Pancreas (tissue), 10 donors: ENCODE measurements around the gene PCDHGA1. TPM values are rescaled to one million over a fixed set of nuclear protein-coding genes. Genes with fewer than 3 reads are reported as not detected.

Experiments
- ATAC-seq, 4 donors: fragments of 200-7000 bp; cut with Tn5 transposase; one replicate each; pipeline versions ENCODE4 v1.8.0 to v1.9.1; 2020; ENCODE audit warnings: mild to moderate bottlenecking in 4 of 4, moderate library complexity in 4 of 4
- DNase-seq, 6 donors: peaks; one replicate each; pipeline ENCODE4 v3.0.0-alpha.2; 2020
- FAIRE-seq: peaks from 2 replicates; lab custom pipeline; 2012; peaks lifted over from hg19 to GRCh38; lab: Jason Lieb, UNC
- H3K27ac ChIP-seq, 4 donors: fragments of 200-600 bp; sonication (generic); 1 replicate in 3 of 4; 2 replicates in 1 of 4; pipeline versions ENCODE4 v1.5.0 to v1.8.0; 2020
- H3K27me3 ChIP-seq, 4 donors: fragments of 200-600 bp; one replicate each; pipeline ENCODE4 v1.8.0; 2021
- H3K36me3 ChIP-seq, 3 donors: fragments of 200-600 bp; sonication (generic) in 1 of 3; one replicate each; pipeline versions ENCODE4 v1.5.0 to v1.8.0; 2020 to 2021
- H3K4me1 ChIP-seq, 3 donors: fragments of 200-600 bp; one replicate each; pipeline ENCODE4 v1.8.0; 2021
- H3K4me3 ChIP-seq, 4 donors: fragments of 200-600 bp; sonication (generic) in 2 of 4; one replicate each; pipeline versions ENCODE4 v1.5.0 to v1.8.0; 2020 to 2021
- H3K9me3 ChIP-seq, 4 donors: fragments of 200-600 bp; one replicate each; pipeline ENCODE4 v1.8.0; 2021
- CTCF ChIP-seq, 4 donors: fragments of 200-600 bp; sonication (generic) in 3 of 4; IDR thresholded peaks; one replicate each; pipeline versions ENCODE4 v1.5.0 to v1.8.0; 2021; ENCODE audit warnings: antibody characterized with exemption in 4 of 4
- WGBS, 2 donors: extraction: QIAGEN DNeasy Blood & Tissue Kit; methylation state at CpG; one replicate each; pipeline ENCODE4 v1.1.7; 2013; 5-methylcytosine and 5-hydroxymethylcytosine counted together
- intact Hi-C, 3 donors: fragments of 100-400 bp; cut with DNase I; formaldehyde crosslinking; loops; one replicate each; pipeline versions ENCODE4 v1.11.1 to v1.14.2; 2022
- polyA plus RNA-seq, 2 donors: library from polyadenylated mRNA; stranded (reverse); fragments of 200-250 nt; gene quantifications; one replicate each; pipeline ENCODE4 v1.2.3, GENCODE V29; 2013
- total RNA-seq, 6 donors: library from RNA; stranded (reverse); fragmentation: NEBNext Ultra II Directional in 4 of 6; extraction: Animal tissue kit (Norgen Biotek cat#: 25700) in 4 of 6; gene quantifications; one replicate each; pipeline versions ENCODE4 v1.2.1 to v1.2.4, GENCODE V29; 2021 to 2023
- donor health status: healthy with polysubstance abuse.
- donor health status: DM: no; HTN: no; CAD: no; lungs with moderate emphysema.
- donor health status: DM: no; HTN: no; CAD: no.
- donor health status: control.
- donor health status: control.
- donor health status: Bipolar disorder and iron deficiency.
- donor health status: DM: yes; HTN: yes; CAD: no.
- donor health status: DM: no; HTN: no; CAD: no.
- donor health status: DM: no; HTN: no; CAD: no.
- donor health status: DM: yes; HTN: yes; CAD: no.

PCDHGA1 gene
- total and polyA plus RNA-seq, 8 donors: 0.19 to 0.67 (median 0.32) TPM

- H3K9me3 ChIP-seq: no peaks in the 10 kb centered on the region
- ATAC-seq (no peak), FAIRE-seq (no peak), DNase-seq (no peak)
- intact Hi-C loops: no loop called here
- no peak overlapping the region for H3K27ac ChIP-seq
- H3K27me3 ChIP-seq: no peaks in the 10 kb centered on the region
- no peak for TF ChIP-seq CTCF (IDR thresholded peaks at IDR 0.05)
- H3K4me1 ChIP-seq: no peaks in the 10 kb centered on the region
- WGBS, 2 donors: 57 to 58% methylated on average over 65 to 66 of the region's 66 CpGs
- no peaks in the 10 kb centered on the region for H3K36me3 ChIP-seq
- H3K4me3 ChIP-seq: peak overlapping the region in 1 of 4 donors; percentile 8
Observed at GRCh38 chr5:141491323-141492167, 161.2 kb downstream of the PCDHGA1 start.

- WGBS, 2 donors: 61 to 68% methylated on average over 58 to 68 of the region's 68 CpGs
- Histone ChIP-seq H3K27ac (no peak overlapping the region), H3K4me3 (peak overlapping the region in 1 of 4 donors; percentile 8), H3K4me1 (no peaks in the 10 kb centered on the region), H3K9me3 (no peaks in the 10 kb centered on the region), H3K36me3 (no peaks in the 10 kb centered on the region), H3K27me3 (no peaks in the 10 kb centered on the region)
- intact Hi-C loops: no loop called here
- DNase-seq: no peak
- no peak for FAIRE-seq
- no peak for TF ChIP-seq CTCF (IDR thresholded peaks at IDR 0.05)
- ATAC-seq: peak in 1 of 4 donors; percentile 31
Observed at GRCh38 chr5:141492168-141492885, 162.0 kb downstream of the PCDHGA1 start.

DNA sequence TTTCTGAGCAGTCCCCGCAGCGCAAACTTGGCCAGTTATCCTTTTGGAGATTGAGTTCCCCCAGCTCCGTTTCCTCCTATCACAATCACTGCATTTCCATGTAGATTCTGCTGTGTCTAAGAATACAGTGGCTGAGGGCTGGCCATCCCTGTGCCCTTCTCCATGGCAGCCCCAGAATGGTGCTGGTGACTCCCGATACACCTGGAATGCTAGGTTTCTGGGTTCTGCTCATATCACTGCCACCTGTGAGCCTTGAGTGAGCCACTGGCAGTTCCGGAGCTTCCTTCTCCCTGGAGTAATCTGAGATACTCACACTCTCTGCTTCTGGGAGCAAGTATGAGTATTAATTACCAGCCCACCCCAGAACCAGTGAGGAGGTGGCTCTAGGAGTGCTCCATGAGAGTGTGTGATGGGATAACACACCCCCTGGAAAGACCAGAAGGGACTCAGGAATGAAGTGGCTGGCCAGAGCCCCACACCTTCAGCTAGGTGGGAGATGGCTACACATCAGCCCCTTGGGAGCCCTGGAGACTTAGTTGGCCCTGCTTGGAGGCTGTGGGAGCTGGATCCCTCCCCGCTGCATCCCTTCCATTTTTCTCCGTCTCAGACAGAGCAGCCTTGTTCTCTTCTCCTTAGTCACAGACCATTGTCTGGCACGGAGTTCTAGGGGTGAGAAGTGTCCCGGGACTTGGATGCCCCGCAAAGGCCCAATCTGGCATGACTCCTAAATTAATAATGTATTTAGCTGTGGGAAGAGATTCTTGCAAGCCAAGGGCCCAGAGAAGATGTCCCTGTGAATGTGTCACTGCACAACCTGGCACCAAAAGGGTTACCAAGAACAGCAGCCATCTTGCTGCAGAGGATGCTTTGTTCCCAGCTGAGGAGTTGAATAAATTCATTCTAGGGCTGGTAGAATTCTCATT lies 163.4 kb downstream of the PCDHGA1 start:
- no peaks in the 10 kb centered on the region for H3K4me1 ChIP-seq
- FAIRE-seq (no peak), ATAC-seq (no peak), DNase-seq (no peak)
- H3K9me3 ChIP-seq: no peaks in the 10 kb centered on the region
- H3K27ac ChIP-seq: no peak overlapping the region
- H3K36me3 ChIP-seq: no peaks in the 10 kb centered on the region
- WGBS, 2 donors: 87 to 88% methylated on average over 10 of the region's 10 CpGs
- intact Hi-C loops: no loop called here
- no peaks in the 10 kb centered on the region for H3K27me3 ChIP-seq
- no peak overlapping the region for H3K4me3 ChIP-seq
- no peak for TF ChIP-seq CTCF (IDR thresholded peaks at IDR 0.05)

- no peaks in the 10 kb centered on the region for H3K27me3 ChIP-seq
- intact Hi-C loops: no loop called here
- DNase-seq (no peak), FAIRE-seq (no peak), ATAC-seq (no peak)
- no peak for TF ChIP-seq CTCF (IDR thresholded peaks at IDR 0.05)
- no peaks in the 10 kb centered on the region for H3K9me3 ChIP-seq
- WGBS, 2 donors: 80 to 81% methylated on average over 22 of the region's 22 CpGs
- no peak overlapping the region for H3K4me3 ChIP-seq
- no peaks in the 10 kb centered on the region for H3K36me3 ChIP-seq
- no peak overlapping the region for H3K27ac ChIP-seq
- H3K4me1 ChIP-seq: no peaks in the 10 kb centered on the region
Observed at GRCh38 chr5:141494761-141495452, 164.6 kb downstream of the PCDHGA1 start.
